Neural cell (in vitro differentiated cells): ENCODE data around the gene ADARB2.

Source experiments
- CTCF ChIP-seq: fragments of 450-650 bp; IDR thresholded peaks from 2 replicates; pipeline ENCODE4 v1.5.1; 2014; ENCODE audit warnings: antibody characterized with exemption, mild to moderate bottlenecking, moderate library complexity; ENCODE audit not compliant: poor library complexity, severe bottlenecking
- EP300 ChIP-seq: fragments of 450-650 bp; conservative IDR thresholded peaks from 2 replicates; pipeline ENCODE4 v1.6.1; 2014; ENCODE audit warnings: antibody characterized with exemption, mild to moderate bottlenecking, moderate library complexity; ENCODE audit not compliant: poor library complexity, severe bottlenecking
- EZH2 ChIP-seq: fragments of 200-600, 300-800 bp; shearing (Covaris generic), sonication (generic); IDR thresholded peaks from 2 replicates; pipeline ENCODE4 v1.6.1; 2014; ENCODE audit warnings: antibody characterized with exemption, low read length, borderline replicate concordance, mild to moderate bottlenecking; ENCODE audit not compliant: insufficient read depth, poor library complexity, severe bottlenecking
- MXI1 ChIP-seq: fragments of 450-650 bp; conservative IDR thresholded peaks from 2 replicates; pipeline ENCODE4 v1.6.1; 2014; ENCODE audit warnings: antibody characterized with exemption, mild to moderate bottlenecking; ENCODE audit not compliant: poor library complexity, severe bottlenecking
- POLR2AphosphoS5 ChIP-seq: IDR thresholded peaks from 2 replicates; pipeline ENCODE4 v1.6.1; 2012
- RAD21 ChIP-seq: fragments of 450-650 bp; conservative IDR thresholded peaks from 2 replicates; pipeline ENCODE4 v1.6.1; 2014; ENCODE audit warnings: antibody characterized with exemption, mild to moderate bottlenecking, moderate library complexity
- SMC3 ChIP-seq: fragments of 450-650 bp; conservative IDR thresholded peaks from 2 replicates; pipeline ENCODE4 v1.6.1; 2014; ENCODE audit warnings: antibody characterized with exemption, mild to moderate bottlenecking, moderate library complexity; ENCODE audit not compliant: poor library complexity
- TAF1 ChIP-seq: IDR thresholded peaks from 2 replicates; pipeline ENCODE4 v1.6.1; 2012; ENCODE audit warnings: low read depth
- TF ChIP-seq, protein P1 (sequence below): IDR thresholded peaks from 2 replicates; pipeline ENCODE4 v1.6.1; 2012; ENCODE audit warnings: borderline replicate concordance

GRCh38 chr10:1732564-1732996, 4.7 kb downstream of the ADARB2 start:
- TF ChIP-seq RAD21 (no peak), CTCF (no peak), POLR2AphosphoS5 (no peak), EP300 (no peak), EZH2 (no peak), MXI1 (no peak), TAF1 (no peak), SMC3 (no peak)
- TF ChIP-seq, protein P1, sequence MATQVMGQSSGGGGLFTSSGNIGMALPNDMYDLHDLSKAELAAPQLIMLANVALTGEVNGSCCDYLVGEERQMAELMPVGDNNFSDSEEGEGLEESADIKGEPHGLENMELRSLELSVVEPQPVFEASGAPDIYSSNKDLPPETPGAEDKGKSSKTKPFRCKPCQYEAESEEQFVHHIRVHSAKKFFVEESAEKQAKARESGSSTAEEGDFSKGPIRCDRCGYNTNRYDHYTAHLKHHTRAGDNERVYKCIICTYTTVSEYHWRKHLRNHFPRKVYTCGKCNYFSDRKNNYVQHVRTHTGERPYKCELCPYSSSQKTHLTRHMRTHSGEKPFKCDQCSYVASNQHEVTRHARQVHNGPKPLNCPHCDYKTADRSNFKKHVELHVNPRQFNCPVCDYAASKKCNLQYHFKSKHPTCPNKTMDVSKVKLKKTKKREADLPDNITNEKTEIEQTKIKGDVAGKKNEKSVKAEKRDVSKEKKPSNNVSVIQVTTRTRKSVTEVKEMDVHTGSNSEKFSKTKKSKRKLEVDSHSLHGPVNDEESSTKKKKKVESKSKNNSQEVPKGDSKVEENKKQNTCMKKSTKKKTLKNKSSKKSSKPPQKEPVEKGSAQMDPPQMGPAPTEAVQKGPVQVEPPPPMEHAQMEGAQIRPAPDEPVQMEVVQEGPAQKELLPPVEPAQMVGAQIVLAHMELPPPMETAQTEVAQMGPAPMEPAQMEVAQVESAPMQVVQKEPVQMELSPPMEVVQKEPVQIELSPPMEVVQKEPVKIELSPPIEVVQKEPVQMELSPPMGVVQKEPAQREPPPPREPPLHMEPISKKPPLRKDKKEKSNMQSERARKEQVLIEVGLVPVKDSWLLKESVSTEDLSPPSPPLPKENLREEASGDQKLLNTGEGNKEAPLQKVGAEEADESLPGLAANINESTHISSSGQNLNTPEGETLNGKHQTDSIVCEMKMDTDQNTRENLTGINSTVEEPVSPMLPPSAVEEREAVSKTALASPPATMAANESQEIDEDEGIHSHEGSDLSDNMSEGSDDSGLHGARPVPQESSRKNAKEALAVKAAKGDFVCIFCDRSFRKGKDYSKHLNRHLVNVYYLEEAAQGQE = no peak
